Femur (tissue), 1 donor: ENCODE results near the gene STKLD1.

Experiments
- DNase-seq: peaks from one replicate; pipeline ENCODE4 v3.0.0-alpha.2; 2017

STKLD1 gene

DNA sequence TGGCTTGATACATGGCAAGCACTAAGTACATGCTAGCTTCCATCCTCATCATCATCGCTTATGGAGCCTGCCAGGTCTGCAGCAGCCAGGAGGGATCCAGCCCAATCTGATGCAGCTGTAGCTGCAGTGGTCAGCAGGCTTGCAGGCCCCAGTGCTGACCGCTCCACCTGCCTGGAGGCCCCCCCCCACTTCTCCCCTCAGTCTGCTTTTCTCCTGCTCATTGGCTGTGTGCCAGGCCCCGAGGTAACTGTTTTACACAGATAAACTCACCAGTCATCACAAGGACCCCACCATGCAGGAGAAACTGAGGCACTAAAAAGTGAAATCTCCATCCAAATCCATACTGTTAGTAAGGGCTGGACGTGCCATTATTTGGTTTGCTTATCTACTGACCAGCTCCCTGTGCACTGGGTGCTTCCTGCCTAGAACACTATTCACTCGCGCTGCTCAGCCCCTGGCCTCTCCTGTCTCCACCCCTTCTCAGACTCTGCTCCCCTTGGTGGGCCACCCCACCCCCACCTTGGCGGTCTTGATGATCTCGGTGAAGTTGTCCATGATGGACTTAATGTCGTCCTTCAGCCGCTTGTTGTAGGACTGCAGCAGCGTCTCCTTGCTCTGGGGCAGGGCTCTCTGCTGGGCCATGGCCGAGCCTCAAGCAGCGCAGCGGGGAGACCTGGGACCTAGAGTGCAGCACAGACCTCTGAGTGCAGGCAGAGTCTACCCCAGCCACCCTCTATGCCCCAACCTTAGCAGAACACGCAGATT lies 30.0 kb upstream of the STKLD1 start:
- no peak for DNase-seq

- DNase-seq, result peak; percentile 62
Observed at GRCh38 chr9:133347515-133347984, 28.6 kb upstream of the STKLD1 start.

DNA sequence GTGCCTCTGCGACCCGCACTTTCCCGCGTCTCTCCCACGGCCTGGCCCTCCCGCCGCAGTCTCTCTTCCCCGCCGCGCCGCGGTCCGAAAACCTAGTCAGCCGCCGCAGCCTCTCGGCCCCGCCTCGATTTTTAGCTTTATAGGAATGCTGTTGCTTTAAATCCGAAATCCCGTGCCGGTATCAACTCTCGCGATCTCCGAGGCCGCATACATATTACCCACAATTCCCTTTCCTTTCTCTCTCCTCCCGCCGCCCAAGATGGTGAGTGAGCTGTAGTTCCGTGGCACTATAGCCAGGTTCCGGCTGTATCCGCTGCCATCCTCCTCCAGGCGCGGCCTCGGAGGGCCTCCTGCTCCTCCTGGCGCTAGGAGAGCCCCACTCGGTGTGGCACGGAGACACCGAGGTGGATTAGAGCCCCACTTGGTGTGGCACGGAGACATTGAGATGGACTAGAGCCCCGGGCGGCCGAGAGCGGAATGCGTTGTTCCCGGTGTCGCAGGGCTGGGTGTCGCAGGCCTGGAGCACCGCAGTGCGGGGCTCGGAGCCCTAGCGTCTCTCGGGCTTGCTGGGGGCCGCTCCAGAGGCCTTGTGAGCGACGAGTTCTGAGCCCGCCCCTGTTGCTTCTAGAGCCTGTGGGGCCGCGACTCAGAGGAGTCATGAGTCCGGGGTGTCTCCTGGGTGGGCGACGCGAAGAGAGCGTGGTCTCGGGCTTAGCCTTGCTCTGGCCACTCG lies 28.0 kb upstream of the STKLD1 start, which contains the start of the genes MED22 and RPL7A:
TSS of gene MED22 (minus strand) at position 147 of the 733 bp plus-strand sequence. CDS start 1,469 bp downstream, outside the sequence.
TSS of gene RPL7A (plus strand) at position 234 of the 733 bp plus-strand sequence. CDS start at position 260, 26 bp downstream.
- peak; percentile 97 for DNase-seq

DNA sequence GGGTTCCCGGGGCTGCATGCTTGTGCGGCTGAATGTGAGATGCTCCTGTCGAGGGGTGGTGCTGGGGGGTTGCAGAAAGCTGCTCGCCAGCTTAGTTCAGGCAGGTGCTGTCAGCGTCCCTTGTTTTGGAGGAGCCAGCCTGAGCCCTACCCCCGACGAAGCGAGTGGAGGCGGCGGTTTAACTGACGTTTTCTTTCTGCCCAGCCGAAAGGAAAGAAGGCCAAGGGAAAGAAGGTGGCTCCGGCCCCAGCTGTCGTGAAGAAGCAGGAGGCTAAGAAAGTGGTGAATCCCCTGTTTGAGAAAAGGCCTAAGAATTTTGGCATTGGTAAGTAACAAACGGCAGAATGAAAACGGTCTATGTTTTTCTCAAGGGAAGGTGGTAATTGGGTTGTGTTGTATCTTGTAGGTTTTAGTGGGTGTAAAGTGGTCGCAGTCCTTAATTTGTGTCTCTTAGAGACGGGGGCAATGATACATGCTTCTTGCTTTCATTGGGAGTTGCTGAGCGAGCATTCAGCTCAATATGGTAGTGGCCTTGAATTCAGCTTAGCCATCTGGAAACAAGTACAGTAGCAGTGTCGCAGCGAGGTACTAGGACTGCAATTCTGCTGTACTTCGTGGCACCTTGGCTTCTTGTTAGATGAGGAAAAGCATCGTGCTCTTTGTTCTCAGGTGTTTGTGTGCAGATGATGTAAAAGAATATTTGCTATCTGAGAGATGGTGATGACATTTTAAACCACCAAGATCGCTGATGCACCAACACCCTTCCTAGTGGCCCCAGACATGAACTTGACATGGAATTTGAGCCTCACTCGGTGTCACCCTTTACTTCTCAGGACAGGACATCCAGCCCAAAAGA lies 27.2 kb upstream of the STKLD1 start:
- no peak for DNase-seq

GRCh38 chr9:133349965-133350616 lies 26.1 kb upstream of the STKLD1 start:
- DNase-seq, result no peak

GRCh38 chr9:133351526-133351907 lies 24.6 kb upstream of the STKLD1 start:
- no peak for DNase-seq

- DNase-seq, result no peak
Observed at GRCh38 chr9:133351908-133352634, 24.1 kb upstream of the STKLD1 start.

GRCh38 chr9:133352635-133353340 lies 23.4 kb upstream of the STKLD1 start:
- DNase-seq, result no peak

DNA sequence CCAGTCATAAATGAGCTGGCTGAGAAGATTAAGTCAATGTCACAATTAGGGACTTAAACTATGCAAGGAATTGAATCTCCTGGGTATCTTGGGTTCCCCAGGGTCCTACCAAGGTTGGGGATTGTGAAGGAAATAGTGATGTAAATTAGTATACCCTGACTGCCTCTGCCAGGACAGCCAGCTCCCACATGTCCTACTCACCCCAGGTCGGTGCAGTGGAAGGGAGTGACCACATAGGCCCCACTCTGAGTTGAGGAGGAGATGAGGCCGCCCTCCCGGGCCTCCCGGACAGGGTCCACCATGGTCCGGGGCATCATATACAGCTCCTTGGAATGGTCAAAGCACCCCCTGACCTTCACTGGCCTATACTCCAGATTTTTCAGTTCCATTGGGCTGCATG lies 22.6 kb upstream of the STKLD1 start:
- DNase-seq, result no peak

- DNase-seq, result no peak
Observed at GRCh38 chr9:133354766-133355165, 21.4 kb upstream of the STKLD1 start.

DNA sequence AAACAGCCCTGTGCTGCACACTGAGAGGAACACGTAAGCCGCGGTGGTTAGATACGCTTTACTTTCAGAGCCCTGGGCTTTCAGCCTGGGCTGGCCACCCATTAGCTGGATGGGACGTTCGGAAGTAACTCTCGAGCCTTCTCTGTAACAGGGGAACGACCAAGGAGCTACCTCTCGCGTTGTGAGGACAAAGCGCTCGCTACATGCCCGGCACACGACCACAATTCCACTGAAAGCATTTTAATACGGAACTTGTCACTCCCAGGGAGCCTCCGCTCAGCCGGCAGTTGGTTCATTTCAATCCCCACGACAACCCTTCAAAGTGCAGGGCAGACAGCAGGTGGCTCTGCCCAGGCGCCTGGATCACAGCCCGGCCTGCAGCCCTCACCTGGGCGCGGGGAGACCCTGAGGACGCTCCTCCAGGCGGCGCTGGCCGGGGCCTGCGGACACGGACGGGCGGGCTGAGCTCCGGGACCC lies 20.2 kb upstream of the STKLD1 start:
- DNase-seq, result no peak

- DNase-seq, result peak; percentile 91
Observed at GRCh38 chr9:133356391-133357091, 19.6 kb upstream of the STKLD1 start, which contains the start of the genes SURF1 and SURF2. SURF1 (minus strand) TSS chr9:133356487; CDS start chr9:133356453, 34 bp downstream. SURF2 (plus strand) TSS chr9:133356550; CDS start chr9:133356593, 43 bp downstream.

GRCh38 chr9:133357656-133358055 lies 18.5 kb upstream of the STKLD1 start:
- DNase-seq, result no peak

DNA sequence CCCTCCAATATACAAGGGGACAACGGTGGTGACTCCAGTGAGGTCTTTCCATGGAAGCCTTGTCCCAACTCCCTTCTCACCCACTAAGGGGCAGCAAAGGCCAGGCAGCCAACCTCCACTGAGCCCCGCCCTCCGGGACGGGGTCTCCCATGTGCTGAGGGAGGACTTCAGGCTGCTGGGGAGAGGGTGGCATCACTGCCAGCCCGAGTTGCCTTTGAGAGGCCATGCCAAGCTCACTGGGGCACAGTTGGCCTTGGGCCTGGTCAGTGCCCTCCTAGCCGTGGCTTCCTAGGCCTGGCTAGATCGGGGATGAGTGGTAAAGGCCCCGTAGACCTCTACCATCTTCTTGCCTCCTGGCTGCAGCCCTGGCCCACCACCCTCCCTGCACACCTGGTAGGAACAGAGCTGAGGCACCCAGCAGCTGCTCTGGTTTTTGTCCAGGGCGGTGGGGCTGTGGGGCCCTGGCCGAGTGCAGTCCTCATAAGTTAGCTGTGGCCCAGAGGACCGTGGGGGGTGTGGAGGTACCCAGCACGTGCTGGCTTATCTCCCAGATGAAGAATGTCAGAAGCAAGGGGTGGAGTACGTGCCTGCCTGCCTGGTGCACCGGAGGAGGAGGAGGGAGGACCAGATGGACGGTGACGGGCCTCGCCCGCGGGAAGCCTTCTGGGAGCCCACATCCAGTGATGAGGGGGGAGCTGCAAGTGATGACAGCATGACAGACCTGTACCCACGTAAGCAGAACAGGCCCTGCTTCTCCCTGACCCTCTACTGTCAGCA lies 16.6 kb upstream of the STKLD1 start:
- no peak for DNase-seq

- no peak for DNase-seq
Observed at GRCh38 chr9:133360400-133361393, 15.5 kb upstream of the STKLD1 start.

GRCh38 chr9:133361507-133362092 lies 14.6 kb upstream of the STKLD1 start:
- DNase-seq, result no peak

DNA sequence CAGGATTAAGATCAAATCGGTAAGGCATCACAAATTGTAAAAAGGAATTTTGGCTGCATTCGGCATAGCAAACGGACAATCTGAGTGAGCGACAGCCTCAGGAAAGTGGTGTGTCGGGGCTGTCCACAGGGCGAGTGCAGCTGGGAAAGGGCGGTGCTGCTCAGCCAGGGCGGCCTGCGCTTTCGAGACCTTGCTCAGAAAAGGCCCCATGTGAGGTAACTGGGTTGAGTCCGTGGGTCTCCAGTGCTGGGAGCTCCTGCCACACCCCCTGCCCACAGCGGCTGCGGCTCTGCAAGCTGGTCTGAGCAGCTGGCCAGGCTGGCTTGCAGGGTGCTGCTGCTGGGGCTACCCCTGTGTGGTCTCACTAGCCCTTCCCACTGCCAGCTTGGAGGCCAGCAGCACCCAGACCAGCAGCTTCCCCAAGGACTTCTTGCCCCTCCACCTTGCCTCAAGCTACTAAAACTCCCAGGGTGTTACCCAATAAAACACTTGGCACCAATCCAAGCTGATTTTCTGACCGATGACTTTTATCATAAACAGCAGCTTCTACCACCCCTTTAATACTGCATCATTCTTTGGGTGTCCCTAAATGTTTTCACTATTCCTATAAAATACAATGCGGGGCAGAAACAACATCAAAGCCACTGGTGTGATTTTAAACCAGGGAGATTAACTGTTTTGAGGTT lies 13.7 kb upstream of the STKLD1 start:
- no peak for DNase-seq
